WTC11 (cell line): ENCODE results near the gene TMEM108. TPM values are rescaled to one million over a fixed set of nuclear protein-coding genes. Genes with fewer than 3 reads are reported as not detected.

Experiments
- ATAC-seq: fragments of 200-7000 bp; cut with Tn5 transposase; 2 replicates; pipeline ENCODE4 v1.10.0; 2021; ENCODE audit warnings: mild to moderate bottlenecking, moderate library complexity
- CTCF ChIA-PET: fragments of 300-600 bp; sonication (Branson Sonifier 250); formaldehyde crosslinking; loops from one replicate; lab custom pipeline; 2021; ENCODE audit warnings: antibody characterized with exemption; lab: Charles Lee
- POLR2A ChIA-PET: fragments of 350-600 bp; sonication (Branson Sonifier 250); formaldehyde crosslinking; loops from one replicate; lab custom pipeline; 2021; ENCODE audit warnings: antibody characterized with exemption; lab: Charles Lee
- DNase-seq: peaks from one replicate; pipeline ENCODE4 v3.0.0; 2021; ENCODE audit warnings: low spot score
- H3K27ac Mint-ChIP-seq: 2 replicates; pipeline ENCODE4 v1.8.0; 2021; ENCODE audit warnings: mixed read lengths
- H3K27me3 Mint-ChIP-seq: 2 replicates; pipeline ENCODE4 v1.8.0; 2021; ENCODE audit warnings: low read depth, mild to moderate bottlenecking, moderate library complexity, mixed read lengths
- H3K36me3 Mint-ChIP-seq: 2 replicates; pipeline ENCODE4 v1.8.0; 2021; ENCODE audit warnings: mixed read lengths
- H3K4me1 Mint-ChIP-seq: 2 replicates; pipeline ENCODE4 v1.8.0; 2022; ENCODE audit warnings: mixed read lengths
- H3K4me3 Mint-ChIP-seq: 2 replicates; pipeline ENCODE4 v1.8.0; 2021; ENCODE audit warnings: mild to moderate bottlenecking, moderate library complexity, mixed read lengths
- H3K9me3 Mint-ChIP-seq: 2 replicates; pipeline ENCODE4 v1.8.0; 2021; ENCODE audit warnings: mixed read lengths
- CDX4 ChIP-seq: fragments of 250-450 bp; sonication (Bioruptor Pico); IDR thresholded peaks from 2 replicates; pipeline ENCODE4 v1.9.0; 2021; ENCODE audit warnings: moderate library complexity, mild to moderate bottlenecking, inconsistent platforms, borderline replicate concordance
- CTCF ChIP-seq: fragments of 200-600 bp; IDR thresholded peaks from 2 replicates; pipeline ENCODE4 v1.8.0; 2022; ENCODE audit warnings: antibody characterized with exemption
- ELF4 ChIP-seq: sonication (generic); formaldehyde crosslinking; IDR thresholded peaks from 2 replicates; pipeline ENCODE4 v1.8.1; 2022; ENCODE audit warnings: low read depth, mild to moderate bottlenecking, moderate library complexity, missing genetic modification reagents
- ESRRA ChIP-seq: sonication (generic); formaldehyde crosslinking; IDR thresholded peaks from 2 replicates; pipeline ENCODE4 v1.8.1; 2022; ENCODE audit warnings: mild to moderate bottlenecking, missing genetic modification reagents, borderline replicate concordance
- ETV6 ChIP-seq: sonication (generic); formaldehyde crosslinking; IDR thresholded peaks from 2 replicates; pipeline ENCODE4 v1.8.1; 2022; ENCODE audit warnings: mild to moderate bottlenecking, missing genetic modification reagents
- FOXP4 ChIP-seq: sonication (generic); formaldehyde crosslinking; IDR thresholded peaks from 2 replicates; pipeline ENCODE4 v1.8.0; 2022; ENCODE audit warnings: mild to moderate bottlenecking, missing genetic modification reagents
- GABPB1 ChIP-seq: sonication (generic); formaldehyde crosslinking; IDR thresholded peaks from 2 replicates; pipeline ENCODE4 v1.8.1; 2023; ENCODE audit warnings: mild to moderate bottlenecking, missing genetic modification reagents
- GRHL2 ChIP-seq: fragments of 250-450 bp; sonication (Bioruptor Pico); IDR thresholded peaks from 2 replicates; pipeline ENCODE4 v1.8.0; 2022; ENCODE audit warnings: mild to moderate bottlenecking, moderate library complexity; ENCODE audit not compliant: insufficient replicate concordance, severe bottlenecking
- JAZF1 ChIP-seq: fragments of 250-450 bp; sonication (Bioruptor Pico); IDR thresholded peaks from 2 replicates; pipeline ENCODE4 v1.9.0; 2021; ENCODE audit warnings: moderate library complexity, mild to moderate bottlenecking, inconsistent platforms
- MYBL2 ChIP-seq: sonication (generic); formaldehyde crosslinking; IDR thresholded peaks from 2 replicates; pipeline ENCODE4 v1.8.1; 2023; ENCODE audit warnings: mild to moderate bottlenecking, moderate library complexity, missing genetic modification reagents
- NR2C2 ChIP-seq: sonication (generic); formaldehyde crosslinking; IDR thresholded peaks from 2 replicates; pipeline ENCODE4 v1.8.0; 2022; ENCODE audit warnings: mild to moderate bottlenecking, missing genetic modification reagents
- OVOL2 ChIP-seq: fragments of 250-450 bp; sonication (Bioruptor Pico); IDR thresholded peaks from 2 replicates; pipeline ENCODE4 v1.9.0; 2021; ENCODE audit warnings: mild to moderate bottlenecking, borderline replicate concordance
- RELA ChIP-seq: sonication (generic); formaldehyde crosslinking; IDR thresholded peaks from 2 replicates; pipeline ENCODE4 v1.8.1; 2022; ENCODE audit warnings: missing genetic modification reagents, mild to moderate bottlenecking, borderline replicate concordance
- RORB ChIP-seq: fragments of 250-450 bp; sonication (Bioruptor Pico); IDR thresholded peaks from 2 replicates; pipeline ENCODE4 v1.9.0; 2021; ENCODE audit warnings: mild to moderate bottlenecking
- SMAD4 ChIP-seq: sonication (generic); formaldehyde crosslinking; IDR thresholded peaks from 2 replicates; pipeline ENCODE4 v1.8.0; 2022; ENCODE audit warnings: mild to moderate bottlenecking, missing genetic modification reagents
- SOX15 ChIP-seq: fragments of 250-450 bp; sonication (Bioruptor Pico); IDR thresholded peaks from 2 replicates; pipeline ENCODE4 v1.9.0; 2021; ENCODE audit warnings: mild to moderate bottlenecking
- USF2 ChIP-seq: sonication (generic); formaldehyde crosslinking; IDR thresholded peaks from 2 replicates; pipeline ENCODE4 v1.8.1; 2023; ENCODE audit warnings: mild to moderate bottlenecking, missing genetic modification reagents, moderate library complexity
- ZBTB43 ChIP-seq: sonication (generic); formaldehyde crosslinking; IDR thresholded peaks from 2 replicates; pipeline ENCODE4 v1.8.1; 2023; ENCODE audit warnings: mild to moderate bottlenecking, missing genetic modification reagents
- ZNF138 ChIP-seq: sonication (generic); formaldehyde crosslinking; conservative IDR thresholded peaks from 2 replicates; pipeline ENCODE4 v1.8.1; 2022; ENCODE audit warnings: mild to moderate bottlenecking, moderate library complexity, missing genetic modification reagents
- ZNF425 ChIP-seq: fragments of 250-450 bp; sonication (Bioruptor Pico); conservative IDR thresholded peaks from 2 replicates; pipeline ENCODE4 v1.9.0; 2021; ENCODE audit warnings: mild to moderate bottlenecking
- ZNF671 ChIP-seq: fragments of 250-450 bp; sonication (Bioruptor Pico); IDR thresholded peaks from 2 replicates; pipeline ENCODE4 v1.8.0; 2021; ENCODE audit warnings: mild to moderate bottlenecking
- total RNA-seq: library from RNA; stranded (reverse); gene quantifications from 3 replicates; pipeline ENCODE4 v1.2.3, GENCODE V29; 2021
- TF ChIP-seq, protein P1 (sequence below): sonication (generic); formaldehyde crosslinking; IDR thresholded peaks from 2 replicates; pipeline ENCODE4 v1.8.1; 2023; ENCODE audit warnings: mild to moderate bottlenecking, missing genetic modification reagents, moderate library complexity
- TF ChIP-seq, protein P2 (sequence below): fragments of 250-450 bp; sonication (Bioruptor Pico); IDR thresholded peaks from 2 replicates; pipeline ENCODE4 v1.8.0; 2021; ENCODE audit warnings: mild to moderate bottlenecking
- TF ChIP-seq, protein P3 (sequence below): sonication (generic); formaldehyde crosslinking; IDR thresholded peaks from 2 replicates; pipeline ENCODE4 v1.8.1; 2022; ENCODE audit warnings: low read depth, missing genetic modification reagents, borderline replicate concordance

Gene TMEM108
- total RNA-seq, 1 experiment from 2014 or later = 14.7 TPM

- TF ChIP-seq, protein P1, sequence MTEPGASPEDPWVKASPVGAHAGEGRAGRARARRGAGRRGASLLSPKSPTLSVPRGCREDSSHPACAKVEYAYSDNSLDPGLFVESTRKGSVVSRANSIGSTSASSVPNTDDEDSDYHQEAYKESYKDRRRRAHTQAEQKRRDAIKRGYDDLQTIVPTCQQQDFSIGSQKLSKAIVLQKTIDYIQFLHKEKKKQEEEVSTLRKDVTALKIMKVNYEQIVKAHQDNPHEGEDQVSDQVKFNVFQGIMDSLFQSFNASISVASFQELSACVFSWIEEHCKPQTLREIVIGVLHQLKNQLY = no peak
- TF ChIP-seq SOX15 (CRISPR knock-in tag) (no peak), NR2C2 (CRISPR knock-in tag) (no peak), ZNF138 (no peak), ELF4 (CRISPR knock-in tag) (no peak), CDX4 (CRISPR knock-in tag) (no peak), ZNF425 (no peak)
- TF ChIP-seq, protein P2, sequence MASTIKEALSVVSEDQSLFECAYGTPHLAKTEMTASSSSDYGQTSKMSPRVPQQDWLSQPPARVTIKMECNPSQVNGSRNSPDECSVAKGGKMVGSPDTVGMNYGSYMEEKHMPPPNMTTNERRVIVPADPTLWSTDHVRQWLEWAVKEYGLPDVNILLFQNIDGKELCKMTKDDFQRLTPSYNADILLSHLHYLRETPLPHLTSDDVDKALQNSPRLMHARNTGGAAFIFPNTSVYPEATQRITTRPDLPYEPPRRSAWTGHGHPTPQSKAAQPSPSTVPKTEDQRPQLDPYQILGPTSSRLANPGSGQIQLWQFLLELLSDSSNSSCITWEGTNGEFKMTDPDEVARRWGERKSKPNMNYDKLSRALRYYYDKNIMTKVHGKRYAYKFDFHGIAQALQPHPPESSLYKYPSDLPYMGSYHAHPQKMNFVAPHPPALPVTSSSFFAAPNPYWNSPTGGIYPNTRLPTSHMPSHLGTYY = no peak
Observed at GRCh38 chr3:133112666-133113065, 74.5 kb downstream of the TMEM108 start (continued).

- ChIA-PET POLR2A (no interaction called here), CTCF (no interaction called here)
- Mint-ChIP-seq H3K27ac (no peak overlapping the region), H3K4me1 (peaks cover 26% of the 10 kb centered on the region), H3K36me3 (no peaks in the 10 kb centered on the region), H3K4me3 (no peak overlapping the region), H3K9me3 (no peaks in the 10 kb centered on the region), H3K27me3 (no peaks in the 10 kb centered on the region)
- DNase-seq = no peak
- TF ChIP-seq ZBTB43 (no peak), FOXP4 (CRISPR knock-in tag) (no peak), SMAD4 (no peak), RORB (CRISPR knock-in tag) (no peak), USF2 (CRISPR knock-in tag) (no peak), ESRRA (CRISPR knock-in tag) (no peak), GABPB1 (CRISPR knock-in tag) (no peak), OVOL2 (no peak), ZNF671 (no peak), GRHL2 (CRISPR knock-in tag) (no peak), ETV6 (CRISPR knock-in tag) (no peak), JAZF1 (CRISPR knock-in tag) (no peak), RELA (no peak), MYBL2 (no peak), CTCF (no peak)
- TF ChIP-seq, protein P3, sequence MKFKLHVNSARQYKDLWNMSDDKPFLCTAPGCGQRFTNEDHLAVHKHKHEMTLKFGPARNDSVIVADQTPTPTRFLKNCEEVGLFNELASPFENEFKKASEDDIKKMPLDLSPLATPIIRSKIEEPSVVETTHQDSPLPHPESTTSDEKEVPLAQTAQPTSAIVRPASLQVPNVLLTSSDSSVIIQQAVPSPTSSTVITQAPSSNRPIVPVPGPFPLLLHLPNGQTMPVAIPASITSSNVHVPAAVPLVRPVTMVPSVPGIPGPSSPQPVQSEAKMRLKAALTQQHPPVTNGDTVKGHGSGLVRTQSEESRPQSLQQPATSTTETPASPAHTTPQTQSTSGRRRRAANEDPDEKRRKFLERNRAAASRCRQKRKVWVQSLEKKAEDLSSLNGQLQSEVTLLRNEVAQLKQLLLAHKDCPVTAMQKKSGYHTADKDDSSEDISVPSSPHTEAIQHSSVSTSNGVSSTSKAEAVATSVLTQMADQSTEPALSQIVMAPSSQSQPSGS = no peak
- TF ChIP-seq, protein P1 = no peak
- TF ChIP-seq, all 79 proteins: peak for 0
- ATAC-seq = no peak
Observed at GRCh38 chr3:133113526-133113925, 75.3 kb downstream of the TMEM108 start.
